CD4-positive, alpha-beta memory T cell (primary cell): Measurements from ENCODE around the gene PKN3. TPM values are rescaled to one million over a fixed set of nuclear protein-coding genes. Genes with fewer than 3 reads are reported as not detected.

ENCODE experiments used
- CTCF ChIA-PET: fragments of 350-600 bp; sonication (Branson Sonifier 250); formaldehyde crosslinking; loops from one replicate; lab custom pipeline; 2021; ENCODE audit warnings: inconsistent platforms; ENCODE audit not compliant: partially characterized antibody; lab: Charles Lee
- POLR2A ChIA-PET: fragments of 350-600 bp; sonication (Branson Sonifier 250); formaldehyde crosslinking; loops from one replicate; lab custom pipeline; 2021; ENCODE audit not compliant: partially characterized antibody; lab: Charles Lee
- DNase-seq, 5 donors: peaks; one replicate each; pipeline versions ENCODE4 v3.0.0 to v3.0.0-alpha.2; 2020 to 2022; ENCODE audit warnings: mixed read lengths in 1 of 5
- H3K27ac ChIP-seq: one replicate; pipeline ENCODE4 v1.7.0; 2013; ENCODE audit warnings: low read depth, low read length
- H3K27me3 ChIP-seq: 2 replicates; pipeline ENCODE4 v1.7.0; 2013; ENCODE audit warnings: mild to moderate bottlenecking, low read length, moderate library complexity; ENCODE audit not compliant: insufficient read depth
- H3K36me3 ChIP-seq: 2 replicates; pipeline ENCODE4 v1.7.0; 2013; ENCODE audit warnings: mild to moderate bottlenecking, low read length, moderate library complexity; ENCODE audit not compliant: insufficient read depth
- H3K4me1 ChIP-seq: 2 replicates; pipeline ENCODE4 v1.7.0; 2013; ENCODE audit warnings: mild to moderate bottlenecking, low read length, moderate library complexity; ENCODE audit not compliant: insufficient read depth
- H3K4me3 ChIP-seq, 2 donors: one replicate each; pipeline ENCODE4 v1.7.0; 2013; ENCODE audit warnings: low read length in 2 of 2, mild to moderate bottlenecking in 1 of 2
- H3K9me3 ChIP-seq, 2 donors: one replicate each; pipeline ENCODE4 v1.7.0; 2013; ENCODE audit warnings: low read length in 2 of 2, control low read depth in 1 of 2; ENCODE audit not compliant: control insufficient read depth in 1 of 2
- H3K27ac Mint-ChIP-seq, 7 donors: one replicate each; pipeline ENCODE4 v1.8.0; 2020 to 2021; ENCODE audit warnings: mixed read lengths in 7 of 7, mild to moderate bottlenecking in 6 of 7, inconsistent platforms in 3 of 7, moderate library complexity in 3 of 7
- H3K27me3 Mint-ChIP-seq, 2 donors: one replicate each; pipeline ENCODE4 v1.8.0; 2020 to 2021; ENCODE audit warnings: mixed read lengths in 2 of 2
- H3K36me3 Mint-ChIP-seq, 2 donors: one replicate each; pipeline ENCODE4 v1.8.0; 2020 to 2021; ENCODE audit warnings: mixed read lengths in 2 of 2, inconsistent platforms in 1 of 2, mild to moderate bottlenecking in 1 of 2
- H3K4me1 Mint-ChIP-seq, 4 donors: one replicate each; pipeline ENCODE4 v1.8.0; 2020 to 2021; ENCODE audit warnings: mixed read lengths in 4 of 4, mild to moderate bottlenecking in 1 of 4
- H3K4me3 Mint-ChIP-seq, 8 donors: one replicate each; pipeline ENCODE4 v1.8.0; 2020 to 2021; ENCODE audit warnings: mixed read lengths in 8 of 8, mild to moderate bottlenecking in 7 of 8, moderate library complexity in 6 of 8, inconsistent platforms in 3 of 8
- H3K9me3 Mint-ChIP-seq, 8 donors: one replicate each; pipeline ENCODE4 v1.8.0; 2020 to 2021; ENCODE audit warnings: mixed read lengths in 8 of 8, mild to moderate bottlenecking in 5 of 8, inconsistent platforms in 3 of 8, moderate library complexity in 1 of 8
- intact Hi-C: fragments of 100-400 bp; cut with micrococcal nuclease; formaldehyde crosslinking; loops from one replicate; pipeline ENCODE4 v1.15.1; 2023
- polyA plus RNA-seq, 2 donors: library from polyadenylated mRNA; unstranded; fragments of 300-500 nt; fragmentation: Illumina TruSeq; gene quantifications; one replicate each; pipeline ENCODE4 v1.2.3, GENCODE V29; 2021
- total RNA-seq, 2 experiments: library from RNA; stranded (reverse); gene quantifications; one replicate each; pipeline ENCODE4 v1.2.3, GENCODE V29; 2021

Gene PKN3
- total and polyA plus RNA-seq, 4 experiments from 2014 or later: 0.48 to 2.6 (median 1.5) TPM

- peaks cover 2 to 15% (median 9%) of the 10 kb centered on the region in 4 donors for H3K4me1 Mint-ChIP-seq
- no peaks in the 10 kb centered on the region for H3K27me3 Mint-ChIP-seq
- no peak overlapping the region for H3K4me3 ChIP-seq
- no peak overlapping the region for H3K4me3 Mint-ChIP-seq
- no peak for DNase-seq
- H3K27ac Mint-ChIP-seq: no peak overlapping the region
- H3K27ac ChIP-seq: no peak overlapping the region
- H3K36me3 ChIP-seq: peaks cover 8% of the 10 kb centered on the region
- intact Hi-C loops: no loop called here
- H3K9me3 ChIP-seq: no peaks in the 10 kb centered on the region
- ChIA-PET CTCF (no interaction called here), POLR2A (interaction anchor here (0.5 to 0.7 kb wide), 2 partner anchors 68 to 339 kb away, joined by 3 read pairs; no protein-coding TSS in a partner anchor)
- peaks cover 8 to 20% of the 10 kb centered on the region in 2 donors for H3K36me3 Mint-ChIP-seq
- H3K27me3 ChIP-seq: no peaks in the 10 kb centered on the region
- no peaks in the 10 kb centered on the region for H3K9me3 Mint-ChIP-seq
- H3K4me1 ChIP-seq: no peaks in the 10 kb centered on the region
Measured at GRCh38 chr9:128757602-128758001, 55.3 kb downstream of the PKN3 start.

GRCh38 chr9:128762671-128763449, 60.6 kb downstream of the PKN3 start:
- ChIA-PET CTCF (no interaction called here), POLR2A (interaction anchor here (1.0 to 1.3 kb wide), 2 partner anchors 9 kb away, joined by 3 read pairs; partner anchors contain the start of gene ZER1)
- intact Hi-C loops: no loop called here
- peaks cover 3% of the 10 kb centered on the region for H3K4me1 ChIP-seq
- Mint-ChIP-seq H3K27me3 (no peaks in the 10 kb centered on the region), H3K27ac (peak overlapping the region in 3 of 7 donors; percentile 49 to 68 (median 66)), H3K36me3 (peaks cover 6 to 20% of the 10 kb centered on the region in 2 donors), H3K4me3 (no peak overlapping the region), H3K4me1 (peaks cover 17 to 36% (median 20%) of the 10 kb centered on the region in 4 donors), H3K9me3 (no peaks in the 10 kb centered on the region)
- H3K9me3 ChIP-seq: no peaks in the 10 kb centered on the region
- no peak for DNase-seq
- no peak overlapping the region for H3K4me3 ChIP-seq
- H3K27ac ChIP-seq: no peak overlapping the region
- no peaks in the 10 kb centered on the region for H3K27me3 ChIP-seq
- H3K36me3 ChIP-seq: no peaks in the 10 kb centered on the region

GRCh38 chr9:128764361-128764760, 62.1 kb downstream of the PKN3 start:
- H3K27ac Mint-ChIP-seq: no peak overlapping the region
- ChIA-PET POLR2A (interaction anchor here (1.0 kb wide), 1 partner anchor 40 kb away, joined by 4 read pairs; the partner anchor contains the start of gene ZDHHC12), CTCF (interaction anchor here (1.2 kb wide), 1 partner anchor 54 kb away, joined by 4 read pairs; the partner anchor contains the start of gene ENDOG)
- Histone ChIP-seq H3K36me3 (no peaks in the 10 kb centered on the region), H3K9me3 (no peaks in the 10 kb centered on the region), H3K4me1 (peaks cover 15% of the 10 kb centered on the region), H3K4me3 (no peak overlapping the region), H3K27ac (no peak overlapping the region), H3K27me3 (no peaks in the 10 kb centered on the region)
- H3K36me3 Mint-ChIP-seq: peaks cover 3 to 24% of the 10 kb centered on the region in 2 donors
- no peaks in the 10 kb centered on the region for H3K27me3 Mint-ChIP-seq
- no peak for DNase-seq
- H3K9me3 Mint-ChIP-seq: no peaks in the 10 kb centered on the region
- peaks cover 19 to 46% (median 24%) of the 10 kb centered on the region in 4 donors for H3K4me1 Mint-ChIP-seq
- H3K4me3 Mint-ChIP-seq: no peak overlapping the region
- intact Hi-C loops: no loop called here

DNA sequence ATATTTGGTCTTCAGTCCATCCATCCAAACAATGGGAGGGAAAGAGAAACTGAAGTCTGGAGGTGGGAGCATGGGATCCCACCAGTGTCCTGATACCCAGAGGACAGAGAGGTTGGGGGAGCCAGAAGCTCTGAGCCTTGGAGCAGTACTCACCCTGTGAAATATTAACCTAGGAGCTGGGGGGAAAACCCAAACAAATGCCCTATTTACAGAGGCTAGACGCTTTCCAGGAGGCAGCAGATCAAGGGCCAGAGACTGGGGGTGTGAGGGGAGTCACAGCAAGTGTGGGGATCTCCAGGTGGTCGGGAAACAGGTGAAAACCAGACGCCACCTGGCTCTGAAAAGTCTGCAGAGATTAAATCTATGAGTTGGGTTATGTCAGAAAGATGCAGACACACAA, 63.2 kb downstream of the PKN3 start:
- Histone ChIP-seq H3K36me3 (no peaks in the 10 kb centered on the region), H3K4me3 (no peak overlapping the region), H3K27ac (no peak overlapping the region), H3K27me3 (no peaks in the 10 kb centered on the region), H3K4me1 (peaks cover 25% of the 10 kb centered on the region), H3K9me3 (no peaks in the 10 kb centered on the region)
- CTCF ChIA-PET: interaction anchor here (1.2 kb wide), 1 partner anchor 53 kb away, joined by 4 read pairs; the partner anchor contains the start of gene ENDOG
- H3K27ac Mint-ChIP-seq: no peak overlapping the region
- no peaks in the 10 kb centered on the region for H3K9me3 Mint-ChIP-seq
- DNase-seq: no peak
- peaks cover 3 to 25% of the 10 kb centered on the region in 2 donors for H3K36me3 Mint-ChIP-seq
- no peaks in the 10 kb centered on the region for H3K27me3 Mint-ChIP-seq
- POLR2A ChIA-PET: interaction anchor here (1.7 kb wide), 1 partner anchor 48 kb away, joined by 3 read pairs; no protein-coding TSS in a partner anchor
- intact Hi-C loops: no loop called here
- H3K4me1 Mint-ChIP-seq: peaks cover 26 to 57% (median 32%) of the 10 kb centered on the region in 4 donors
- no peak overlapping the region for H3K4me3 Mint-ChIP-seq

DNA sequence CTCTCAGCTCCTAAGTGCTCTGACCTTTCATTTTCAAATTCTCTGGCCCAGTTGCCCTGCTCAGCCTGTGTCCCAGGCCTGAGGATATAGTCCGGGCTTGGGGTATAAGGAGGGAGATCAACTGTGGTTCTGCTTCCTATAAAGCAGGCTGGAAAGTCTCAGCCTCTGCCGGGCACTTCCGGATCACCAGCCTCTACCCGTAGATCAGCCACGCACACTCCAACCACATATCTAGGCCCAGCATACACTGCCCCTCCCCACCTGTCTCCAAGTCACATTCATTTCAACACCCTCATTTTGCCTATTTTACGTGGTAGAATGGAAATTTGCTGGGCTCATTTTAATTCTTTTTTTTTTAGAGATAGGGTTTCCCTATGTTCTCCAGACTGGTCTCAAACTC, 66.3 kb downstream of the PKN3 start:
- H3K9me3 ChIP-seq: no peaks in the 10 kb centered on the region
- no peak overlapping the region for H3K4me3 ChIP-seq
- peaks cover 32% of the 10 kb centered on the region for H3K4me1 ChIP-seq
- no peaks in the 10 kb centered on the region for H3K27me3 Mint-ChIP-seq
- peak overlapping the region in 4 of 7 donors; percentile 47 to 92 (median 71) for H3K27ac Mint-ChIP-seq
- no peaks in the 10 kb centered on the region for H3K36me3 ChIP-seq
- H3K4me3 Mint-ChIP-seq: peak overlapping the region in 2 of 8 donors; percentile 25 to 29
- CTCF ChIA-PET: interaction anchor here (0.7 kb wide), 1 partner anchor 67 kb away, joined by 3 read pairs; the partner anchor contains the start of gene PKN3
- peaks cover 3 to 29% of the 10 kb centered on the region in 2 donors for H3K36me3 Mint-ChIP-seq
- no peaks in the 10 kb centered on the region for H3K9me3 Mint-ChIP-seq
- H3K27me3 ChIP-seq: no peaks in the 10 kb centered on the region
- DNase-seq: no peak
- H3K27ac ChIP-seq: no peak overlapping the region
- intact Hi-C loops: no loop called here
- POLR2A ChIA-PET: no interaction called here
- H3K4me1 Mint-ChIP-seq: peaks cover 27 to 55% (median 33%) of the 10 kb centered on the region in 4 donors

Other genes with a start within 250 kb of the PKN3 start
- gene ODF2, start 246.5 kb upstream of the PKN3 start, total RNA-seq: 10 to 100 TPM; 32.3 to 33.6 TPM
- 10 to 100 TPM in 1 of 2 donors, 1 to 10 TPM in 1; 10.0 to 24.6 TPM for gene ODF2, start 246.5 kb upstream of the PKN3 start, polyA plus RNA-seq
- 10 to 100 TPM; 31.1 to 32.2 TPM for gene GLE1, start 197.8 kb upstream of the PKN3 start, total RNA-seq
- gene GLE1, start 197.8 kb upstream of the PKN3 start, polyA plus RNA-seq: 10 to 100 TPM; 22.4 to 31.4 TPM
- 100 to 1,000 TPM; 593 to 595 TPM for gene SPTAN1, start 149.9 kb upstream of the PKN3 start, total RNA-seq
- 100 to 1,000 TPM in 1 of 2 donors, 10 to 100 TPM in 1; 14.0 to 194 TPM for gene SPTAN1, start 149.9 kb upstream of the PKN3 start, polyA plus RNA-seq
- 1 to 10 TPM; 4.3 to 4.6 TPM for gene DYNC2I2, start 45.7 kb upstream of the PKN3 start, total RNA-seq
- gene DYNC2I2, start 45.7 kb upstream of the PKN3 start, polyA plus RNA-seq: 1 to 10 TPM; 1.7 to 2.4 TPM
- gene SET, start 13.3 kb upstream of the PKN3 start, total RNA-seq: 100 to 1,000 TPM; 261 to 264 TPM
- gene SET, start 13.3 kb upstream of the PKN3 start, polyA plus RNA-seq: 100 to 1,000 TPM; 132 to 191 TPM
- 10 to 100 TPM; 24.6 to 25.7 TPM for gene ZDHHC12, start 21.6 kb downstream of the PKN3 start, total RNA-seq
- 10 to 100 TPM; 57.6 to 75.7 TPM for gene ZDHHC12, start 21.6 kb downstream of the PKN3 start, polyA plus RNA-seq
- gene ZER1, start 69.4 kb downstream of the PKN3 start, total RNA-seq: 10 to 100 TPM; 37.9 to 44.2 TPM
- gene ZER1, start 69.4 kb downstream of the PKN3 start, polyA plus RNA-seq: 10 to 100 TPM; 35.6 to 41.1 TPM
- gene TBC1D13, start 84.8 kb downstream of the PKN3 start, total RNA-seq: 10 to 100 TPM; 28.0 to 31.4 TPM
- gene TBC1D13, start 84.8 kb downstream of the PKN3 start, polyA plus RNA-seq: 10 to 100 TPM; 26.0 to 29.2 TPM
- 10 to 100 TPM; 18.5 to 19.7 TPM for gene ENDOG, start 116.0 kb downstream of the PKN3 start, total RNA-seq
- gene ENDOG, start 116.0 kb downstream of the PKN3 start, polyA plus RNA-seq: 10 to 100 TPM; 21.2 to 25.9 TPM
- 10 to 100 TPM; 79.1 to 86.0 TPM for gene SPOUT1, start 127.3 kb downstream of the PKN3 start, total RNA-seq
- 10 to 100 TPM; 74.4 to 91.1 TPM for gene SPOUT1, start 127.3 kb downstream of the PKN3 start, polyA plus RNA-seq
- gene KYAT1, start 179.4 kb downstream of the PKN3 start, total RNA-seq: 10 to 100 TPM in 1 of 2 experiments, 1 to 10 TPM in 1; 9.8 to 12.4 TPM
- gene KYAT1, start 179.4 kb downstream of the PKN3 start, polyA plus RNA-seq: 10 to 100 TPM; 11.0 to 11.6 TPM
- 10 to 100 TPM; 24.4 to 26.4 TPM for gene LRRC8A, start 179.6 kb downstream of the PKN3 start, total RNA-seq
- gene LRRC8A, start 179.6 kb downstream of the PKN3 start, polyA plus RNA-seq: 10 to 100 TPM; 18.7 to 40.6 TPM
- gene PHYHD1, start 218.5 kb downstream of the PKN3 start, total RNA-seq: 1 to 10 TPM; 1.7 to 2.2 TPM
- not detected for gene PHYHD1, start 218.5 kb downstream of the PKN3 start, polyA plus RNA-seq
- gene DOLK, start 245.1 kb downstream of the PKN3 start, total RNA-seq: 10 to 100 TPM in 1 of 2 experiments, 1 to 10 TPM in 1; 9.9 to 12.9 TPM
- gene DOLK, start 245.1 kb downstream of the PKN3 start, polyA plus RNA-seq: 10 to 100 TPM in 1 of 2 donors, 1 to 10 TPM in 1; 9.1 to 11.7 TPM
- gene NUP188, start 245.2 kb downstream of the PKN3 start, total RNA-seq: 10 to 100 TPM; 70.1 to 70.8 TPM
- 10 to 100 TPM; 27.2 to 39.4 TPM for gene NUP188, start 245.2 kb downstream of the PKN3 start, polyA plus RNA-seq